ENCODE measurements around the gene TENT5C.

The TENT5C gene

GRCh38 chr1:117657031-117657430, 51.2 kb downstream of the TENT5C start:
- H3K4me1 ChIP-seq (ENCODE audit: low read depth, poor library complexity, severe bottlenecking), result peaks cover 94% of the 10 kb centered on the region

GRCh38 chr1:117657949-117658660, 52.3 kb downstream of the TENT5C start:
- peaks cover 92% of the 10 kb centered on the region for H3K4me1 ChIP-seq (ENCODE audit: low read depth, poor library complexity, severe bottlenecking)
- H3K36me3 ChIP-seq (ENCODE audit: insufficient read depth), result no peaks in the 10 kb centered on the region
- TF ChIP-seq CTCF (conservative IDR thresholded peaks at IDR 0.05; ENCODE audit: low read depth, low read length), result no peak
- no peaks in the 10 kb centered on the region for H4K20me1 ChIP-seq (ENCODE audit: insufficient read depth)
- no peak overlapping the region for H3K9ac ChIP-seq
- H3K79me2 ChIP-seq (ENCODE audit: insufficient read depth, low read depth), result no peaks in the 10 kb centered on the region
- no peak overlapping the region for H3K4me3 ChIP-seq (IDR thresholded peaks at IDR 0.05; ENCODE audit: insufficient read depth, low read depth, low read length)
- peak overlapping the region; percentile 82 for H3K27ac ChIP-seq
- H3K4me2 ChIP-seq, result peak overlapping the region; percentile 57
- no peaks in the 10 kb centered on the region for H3K27me3 ChIP-seq (ENCODE audit: insufficient read depth, low read depth)
- H2AFZ ChIP-seq (ENCODE audit: low read depth), result no peak overlapping the region

More at GRCh38 chr1:117657031-117657430, 51.2 kb downstream of the TENT5C start:
- Histone ChIP-seq H3K9ac (no peak overlapping the region), H3K36me3 (ENCODE audit: insufficient read depth) (no peaks in the 10 kb centered on the region), H3K27ac (peak overlapping the region; percentile 91), H3K4me2 (peak overlapping the region; percentile 57; the same call in 1 of the 2 replicates), H3K79me2 (ENCODE audit: insufficient read depth, low read depth) (no peaks in the 10 kb centered on the region), H3K27me3 (ENCODE audit: insufficient read depth, low read depth) (no peaks in the 10 kb centered on the region), H3K4me3 (IDR thresholded peaks at IDR 0.05; ENCODE audit: insufficient read depth, low read depth, low read length) (no peak overlapping the region), H4K20me1 (ENCODE audit: insufficient read depth) (no peaks in the 10 kb centered on the region), H2AFZ (ENCODE audit: low read depth) (no peak overlapping the region)
- no peak for TF ChIP-seq CTCF (conservative IDR thresholded peaks at IDR 0.05; ENCODE audit: low read depth, low read length)

GRCh38 chr1:117658676-117659075, 52.8 kb downstream of the TENT5C start:
- H3K79me2 ChIP-seq (ENCODE audit: insufficient read depth, low read depth), result no peaks in the 10 kb centered on the region
- no peak overlapping the region for H2AFZ ChIP-seq (ENCODE audit: low read depth)
- no peaks in the 10 kb centered on the region for H4K20me1 ChIP-seq (ENCODE audit: insufficient read depth)
- H3K4me3 ChIP-seq (IDR thresholded peaks at IDR 0.05; ENCODE audit: insufficient read depth, low read depth, low read length), result no peak overlapping the region
- no peaks in the 10 kb centered on the region for H3K36me3 ChIP-seq (ENCODE audit: insufficient read depth)
- H3K4me2 ChIP-seq, result peak overlapping the region; percentile 57
- H3K4me1 ChIP-seq (ENCODE audit: low read depth, poor library complexity, severe bottlenecking), result peaks cover 92% of the 10 kb centered on the region
- H3K27me3 ChIP-seq (ENCODE audit: insufficient read depth, low read depth), result no peaks in the 10 kb centered on the region
- peak overlapping the region; percentile 82 for H3K27ac ChIP-seq
- H3K9ac ChIP-seq, result no peak overlapping the region
- no peak for TF ChIP-seq CTCF (conservative IDR thresholded peaks at IDR 0.05; ENCODE audit: low read depth, low read length)

- peak overlapping the region; percentile 27; the same call in 1 of the 2 replicates for H3K9ac ChIP-seq
Observed at GRCh38 chr1:117659550-117660270, 53.9 kb downstream of the TENT5C start.

More at GRCh38 chr1:117659550-117660270, 53.9 kb downstream of the TENT5C start:
- Histone ChIP-seq H3K36me3 (ENCODE audit: insufficient read depth) (no peaks in the 10 kb centered on the region), H4K20me1 (ENCODE audit: insufficient read depth) (no peaks in the 10 kb centered on the region), H3K4me3 (IDR thresholded peaks at IDR 0.05; ENCODE audit: insufficient read depth, low read depth, low read length) (no peak overlapping the region), H2AFZ (ENCODE audit: low read depth) (no peak overlapping the region), H3K4me2 (peak overlapping the region; percentile 57), H3K27ac (peak overlapping the region; percentile 82), H3K79me2 (ENCODE audit: insufficient read depth, low read depth) (no peaks in the 10 kb centered on the region), H3K4me1 (ENCODE audit: low read depth, poor library complexity, severe bottlenecking) (peaks cover 94% of the 10 kb centered on the region), H3K27me3 (ENCODE audit: insufficient read depth, low read depth) (no peaks in the 10 kb centered on the region)
- TF ChIP-seq CTCF (conservative IDR thresholded peaks at IDR 0.05; ENCODE audit: low read depth, low read length), result no peak

Data from KMS-11 (cell line).